Measurements from ENCODE around the gene NSUN4.
"Not testable (repeated sequence)": the region's sequence is repeated elsewhere in the genome, so short reads cannot be mapped to it uniquely, and the experiment has no call there.

Gene NSUN4

GRCh38 chr1:46367701-46368100, 27.1 kb downstream of the NSUN4 start:
- not testable (repeated sequence) for DNase-seq (ENCODE audit: low spot score)

- DNase-seq (ENCODE audit: low spot score) = no peak
These were observed 28.2 kb downstream of the NSUN4 start for GRCh38 chr1:46368791-46369190.

GRCh38 chr1:46369542-46370213, 29.1 kb downstream of the NSUN4 start:
- no peak for DNase-seq (ENCODE audit: low spot score)

- no peak for DNase-seq (ENCODE audit: low spot score)
These were observed 29.6 kb downstream of the NSUN4 start for GRCh38 chr1:46370214-46370633.

GRCh38 chr1:46372431-46372830, 31.8 kb downstream of the NSUN4 start:
- DNase-seq (ENCODE audit: low spot score) = no peak

- DNase-seq (ENCODE audit: low spot score) = no peak
These were observed 39.4 kb downstream of the NSUN4 start for GRCh38 chr1:46379996-46380395.

- DNase-seq (ENCODE audit: low spot score) = no peak
These were observed 39.9 kb downstream of the NSUN4 start for GRCh38 chr1:46380508-46380907.

- no peak for DNase-seq (ENCODE audit: low spot score)
These were observed 52.9 kb downstream of the NSUN4 start for GRCh38 chr1:46393510-46393909.

- DNase-seq (ENCODE audit: low spot score) = no peak
These were observed 53.7 kb downstream of the NSUN4 start, which contains the start of gene FAAH for GRCh38 chr1:46394108-46394871. FAAH (plus strand) TSS chr1:46394317; CDS start chr1:46394349, 32 bp downstream.

- DNase-seq (ENCODE audit: low spot score) = no peak
These were observed 54.4 kb downstream of the NSUN4 start for GRCh38 chr1:46394872-46395465.

GRCh38 chr1:46396441-46397398, 56.1 kb downstream of the NSUN4 start:
- no peak for DNase-seq (ENCODE audit: low spot score)

- DNase-seq (ENCODE audit: low spot score) = no peak
These were observed 58.7 kb downstream of the NSUN4 start for GRCh38 chr1:46399307-46399706.

GRCh38 chr1:46400421-46400820, 59.8 kb downstream of the NSUN4 start:
- no peak for DNase-seq (ENCODE audit: low spot score)

- no peak for DNase-seq (ENCODE audit: low spot score)
These were observed 60.7 kb downstream of the NSUN4 start for GRCh38 chr1:46401154-46401913.

GRCh38 chr1:46401964-46402626, 61.5 kb downstream of the NSUN4 start:
- peak; percentile 20 for DNase-seq (ENCODE audit: low spot score)

- no peak for DNase-seq (ENCODE audit: low spot score)
These were observed 63.3 kb downstream of the NSUN4 start for GRCh38 chr1:46403916-46404315.

GRCh38 chr1:46404482-46405196, 64.0 kb downstream of the NSUN4 start:
- DNase-seq (ENCODE audit: low spot score) = no peak

- DNase-seq (ENCODE audit: low spot score) = no peak
These were observed 64.6 kb downstream of the NSUN4 start for GRCh38 chr1:46405197-46405555.

GRCh38 chr1:46405724-46406123, 65.1 kb downstream of the NSUN4 start:
- no peak for DNase-seq (ENCODE audit: low spot score)
